Kidney (tissue), 14 donors: ENCODE results near the gene TCF15. TPM values are rescaled to one million over a fixed set of nuclear protein-coding genes. Genes with fewer than 3 reads are reported as not detected.
A peak's percentile ranks its signal among the peaks of the same experiment; 100 is the strongest.

Source experiments
- DNase-seq, 5 donors: peaks; one replicate each; pipeline ENCODE4 v3.0.0-alpha.2; 2013 to 2020
- FAIRE-seq: peaks from 2 replicates; lab custom pipeline; 2012; peaks lifted over from hg19 to GRCh38; lab: Jason Lieb, UNC
- H3K27ac ChIP-seq, 2 donors: one replicate each; pipeline ENCODE4 v1.7.0; 2013; ENCODE audit warnings: low read depth in 2 of 2, low read length in 2 of 2, inconsistent platforms in 1 of 2
- H3K27me3 ChIP-seq: one replicate; pipeline ENCODE4 v1.7.1; 2013; ENCODE audit warnings: low read length, inconsistent platforms; ENCODE audit not compliant: control insufficient read depth, insufficient read depth
- H3K36me3 ChIP-seq, 3 donors: one replicate each; pipeline versions ENCODE4 v1.7.0 to v1.7.1; 2013; ENCODE audit warnings: low read length in 3 of 3, control low read depth in 1 of 3, inconsistent platforms in 1 of 3; ENCODE audit not compliant: insufficient read depth in 3 of 3, control insufficient read depth in 2 of 3
- H3K4me1 ChIP-seq, 3 donors: one replicate each; pipeline versions ENCODE4 v1.7.0 to v1.7.1; 2013; ENCODE audit warnings: low read length in 3 of 3, inconsistent platforms in 1 of 3, low read depth in 1 of 3; ENCODE audit not compliant: control insufficient read depth in 2 of 3, insufficient read depth in 2 of 3
- H3K4me3 ChIP-seq, 3 donors: one replicate each; pipeline versions ENCODE4 v1.7.0 to v1.8.1; 2013; ENCODE audit warnings: low read length in 3 of 3, control low read depth in 1 of 3, inconsistent platforms in 1 of 3
- H3K9ac ChIP-seq, 3 donors: one replicate each; pipeline versions ENCODE4 v1.7.0 to v1.7.1; 2013; ENCODE audit warnings: low read length in 3 of 3, control low read depth in 1 of 3, inconsistent platforms in 1 of 3
- H3K9me3 ChIP-seq, 3 donors: one replicate each; pipeline versions ENCODE4 v1.7.0 to v1.7.1; 2013; ENCODE audit warnings: low read length in 3 of 3, control low read depth in 1 of 3, inconsistent platforms in 1 of 3; ENCODE audit not compliant: control insufficient read depth in 2 of 3, insufficient read depth in 1 of 3
- CTCF ChIP-seq: IDR thresholded peaks from 3 replicates; pipeline ENCODE4 v1.5.1; 2012; ENCODE audit warnings: mild to moderate bottlenecking, moderate library complexity, borderline replicate concordance; ENCODE audit not compliant: insufficient read depth; ENCODE audit errors: extremely low read depth
- intact Hi-C: fragments of 100-400 bp; cut with DNase I; formaldehyde crosslinking; loops from one replicate; pipeline ENCODE4 v1.11.1; 2022
- polyA plus RNA-seq: library from polyadenylated mRNA; stranded (reverse); fragments of 350-450 nt; fragmentation: Illumina TruSeq; extraction: RNeasy Lipid Tissue Mini Kit (QIAGEN cat#74804); gene quantifications from one replicate; pipeline ENCODE4 v1.2.3, GENCODE V29; 2014; ENCODE audit warnings: low read depth, low replicate concordance; ENCODE audit not compliant: insufficient read depth
- total RNA-seq: library from RNA; stranded (reverse); fragmentation: NEBNext Ultra II Directional; extraction: Animal tissue kit (Norgen Biotek cat#: 25700); gene quantifications from one replicate; pipeline ENCODE4 v1.2.1, GENCODE V29; 2021
- donor health status: control.
- donor health status: control.
- donor health status: control.
- donor health status: control.
- donor health status: control.
- donor health status: DM: yes; HTN: yes; CAD: no.
- donor health status: Normal renal cell carcinoma (clear cell type).

The TCF15 gene
- total and polyA plus RNA-seq, 2 donors from 2014 or later = 0.63 to 1.6 TPM

GRCh38 chr20:598133-598850 is 11.8 kb downstream of the TCF15 start:
- DNase-seq = no peak
- Histone ChIP-seq H3K4me3 (no peak overlapping the region), H3K4me1 (peaks cover 0 to 2% (median 0%) of the 10 kb centered on the region in 3 donors), H3K27me3 (no peaks in the 10 kb centered on the region), H3K9me3 (no peaks in the 10 kb centered on the region), H3K36me3 (no peaks in the 10 kb centered on the region), H3K27ac (no peak overlapping the region), H3K9ac (no peak overlapping the region)
- intact Hi-C loops = no loop called here
- TF ChIP-seq CTCF = no peak
- FAIRE-seq = no peak

- intact Hi-C loops = no loop called here
- no peaks in the 10 kb centered on the region for H3K27me3 ChIP-seq
- no peak overlapping the region for H3K27ac ChIP-seq
- no peaks in the 10 kb centered on the region for H3K36me3 ChIP-seq
- no peak overlapping the region for H3K4me3 ChIP-seq
- FAIRE-seq (no peak), DNase-seq (no peak)
- no peak for TF ChIP-seq CTCF
- no peak overlapping the region for H3K9ac ChIP-seq
- no peaks in the 10 kb centered on the region for H3K9me3 ChIP-seq
- no peaks in the 10 kb centered on the region for H3K4me1 ChIP-seq
Measured at GRCh38 chr20:597560-597959, 12.5 kb downstream of the TCF15 start.

GRCh38 chr20:595330-596308 is 14.5 kb downstream of the TCF15 start:
- no peak for FAIRE-seq
- peak in 4 of 5 donors; percentile 48 to 81 (median 64) for DNase-seq

More at GRCh38 chr20:595330-596308, 14.5 kb downstream of the TCF15 start:
- no peak for TF ChIP-seq CTCF
- Histone ChIP-seq H3K9ac (no peak overlapping the region), H3K27me3 (no peaks in the 10 kb centered on the region), H3K36me3 (no peaks in the 10 kb centered on the region), H3K9me3 (no peaks in the 10 kb centered on the region), H3K4me3 (no peak overlapping the region), H3K4me1 (no peaks in the 10 kb centered on the region), H3K27ac (no peak overlapping the region)
- intact Hi-C loops = no loop called here
